Mucosa of stomach (tissue), 1 donor: Measurements from ENCODE around the gene SLC39A11.
"Not testable (repeated sequence)": the region's sequence is repeated elsewhere in the genome, so short reads cannot be mapped to it uniquely, and the experiment has no call there.

Experiments
- H3K27me3 ChIP-seq: one replicate; pipeline ENCODE4 v1.7.0; 2013; ENCODE audit warnings: mild to moderate bottlenecking, low read length; ENCODE audit not compliant: control insufficient read depth, insufficient read depth
- H3K36me3 ChIP-seq: one replicate; pipeline ENCODE4 v1.7.0; 2013; ENCODE audit warnings: low read length; ENCODE audit not compliant: control insufficient read depth, insufficient read depth
- H3K4me1 ChIP-seq: one replicate; pipeline ENCODE4 v1.7.0; 2013; ENCODE audit warnings: mild to moderate bottlenecking, low read length; ENCODE audit not compliant: control insufficient read depth, insufficient read depth
- H3K4me3 ChIP-seq: one replicate; pipeline ENCODE4 v1.7.0; 2013; ENCODE audit warnings: low read length
- H3K9ac ChIP-seq: one replicate; pipeline ENCODE4 v1.7.0; 2013; ENCODE audit warnings: mild to moderate bottlenecking, low read length, moderate library complexity
- H3K9me3 ChIP-seq: one replicate; pipeline ENCODE4 v1.7.0; 2013; ENCODE audit warnings: mild to moderate bottlenecking, low read length, moderate library complexity; ENCODE audit not compliant: control insufficient read depth
- donor health status: Pancreatic carcinoma.

The SLC39A11 gene

GRCh38 chr17:73103641-73104335, 11.3 kb upstream of the SLC39A11 start:
- Histone ChIP-seq H3K9ac (no peak overlapping the region), H3K4me3 (no peak overlapping the region), H3K9me3 (no peaks in the 10 kb centered on the region), H3K27me3 (no peaks in the 10 kb centered on the region), H3K4me1 (peaks cover 3% of the 10 kb centered on the region), H3K36me3 (no peaks in the 10 kb centered on the region)

GRCh38 chr17:73101031-73101430, 8.5 kb upstream of the SLC39A11 start:
- Histone ChIP-seq H3K36me3 (no peaks in the 10 kb centered on the region), H3K4me1 (peaks cover 3% of the 10 kb centered on the region), H3K4me3 (no peak overlapping the region), H3K9ac (no peak overlapping the region), H3K9me3 (no peaks in the 10 kb centered on the region), H3K27me3 (no peaks in the 10 kb centered on the region)

GRCh38 chr17:73100363-73100762, 7.9 kb upstream of the SLC39A11 start:
- Histone ChIP-seq H3K36me3 (no peaks in the 10 kb centered on the region), H3K27me3 (no peaks in the 10 kb centered on the region), H3K9me3 (no peaks in the 10 kb centered on the region), H3K4me3 (no peak overlapping the region), H3K9ac (no peak overlapping the region), H3K4me1 (peaks cover 3% of the 10 kb centered on the region)

GRCh38 chr17:73099511-73099910, 7.0 kb upstream of the SLC39A11 start:
- no peaks in the 10 kb centered on the region for H3K9me3 ChIP-seq
- H3K36me3 ChIP-seq: no peaks in the 10 kb centered on the region
- no peak overlapping the region for H3K9ac ChIP-seq
- H3K27me3 ChIP-seq: no peaks in the 10 kb centered on the region
- no peak overlapping the region for H3K4me3 ChIP-seq
- H3K4me1 ChIP-seq: peaks cover 3% of the 10 kb centered on the region

GRCh38 chr17:73098919-73099318, 6.4 kb upstream of the SLC39A11 start:
- H3K9me3 ChIP-seq: no peaks in the 10 kb centered on the region

GRCh38 chr17:73097973-73098765, 5.7 kb upstream of the SLC39A11 start:
- H3K4me3 ChIP-seq, H3K36me3 ChIP-seq, H3K4me1 ChIP-seq, H3K9me3 ChIP-seq, H3K9ac ChIP-seq, H3K27me3 ChIP-seq: not testable (repeated sequence)

More at GRCh38 chr17:73098919-73099318, 6.4 kb upstream of the SLC39A11 start:
- Histone ChIP-seq H3K9ac (no peak overlapping the region), H3K36me3 (no peaks in the 10 kb centered on the region), H3K27me3 (no peaks in the 10 kb centered on the region), H3K4me1 (peaks cover 3% of the 10 kb centered on the region), H3K4me3 (no peak overlapping the region)

GRCh38 chr17:73096866-73097265, 4.4 kb upstream of the SLC39A11 start:
- Histone ChIP-seq H3K9me3 (no peaks in the 10 kb centered on the region), H3K4me3 (no peak overlapping the region), H3K4me1 (peaks cover 6% of the 10 kb centered on the region), H3K9ac (no peak overlapping the region), H3K27me3 (no peaks in the 10 kb centered on the region), H3K36me3 (no peaks in the 10 kb centered on the region)

- Histone ChIP-seq H3K9ac (no peak overlapping the region), H3K9me3 (no peaks in the 10 kb centered on the region), H3K4me1 (peaks cover 10% of the 10 kb centered on the region), H3K4me3 (no peak overlapping the region), H3K27me3 (no peaks in the 10 kb centered on the region), H3K36me3 (no peaks in the 10 kb centered on the region)
Measured at GRCh38 chr17:73096211-73096610, 3.7 kb upstream of the SLC39A11 start.

GRCh38 chr17:73093286-73093685, 798 bp upstream of the SLC39A11 start:
- no peak overlapping the region for H3K4me3 ChIP-seq
- H3K36me3 ChIP-seq: no peaks in the 10 kb centered on the region
- H3K9me3 ChIP-seq: no peaks in the 10 kb centered on the region
- no peaks in the 10 kb centered on the region for H3K27me3 ChIP-seq
- peaks cover 22% of the 10 kb centered on the region for H3K4me1 ChIP-seq
- no peak overlapping the region for H3K9ac ChIP-seq

- no peaks in the 10 kb centered on the region for H3K36me3 ChIP-seq
- H3K4me1 ChIP-seq: peaks cover 22% of the 10 kb centered on the region
- H3K9me3 ChIP-seq: no peaks in the 10 kb centered on the region
- H3K27me3 ChIP-seq: no peaks in the 10 kb centered on the region
- H3K9ac ChIP-seq: peak overlapping the region; percentile 46
- H3K4me3 ChIP-seq: peak overlapping the region; percentile 45
Measured at GRCh38 chr17:73091770-73092522, 542 bp downstream of the SLC39A11 start.

- Histone ChIP-seq H3K9me3 (no peaks in the 10 kb centered on the region), H3K36me3 (no peaks in the 10 kb centered on the region), H3K9ac (peak overlapping the region; percentile 46), H3K27me3 (no peaks in the 10 kb centered on the region), H3K4me1 (peaks cover 22% of the 10 kb centered on the region), H3K4me3 (peak overlapping the region; percentile 45)
Measured at GRCh38 chr17:73091410-73091769, 1.1 kb downstream of the SLC39A11 start.
